ENCODE data around the gene TIMMDC1. TPM values are rescaled to one million over a fixed set of nuclear protein-coding genes. Genes with fewer than 3 reads are reported as not detected.

TIMMDC1 gene
- total RNA-seq, 1 donor from 2014 or later = 211 TPM

Other genes starting within 250 kb of the TIMMDC1 start
- gene ARHGAP31, start 204.2 kb upstream of the TIMMDC1 start, total RNA-seq = 35.7 TPM
- gene TMEM39A, start 34.9 kb upstream of the TIMMDC1 start, total RNA-seq = 18.3 TPM
- gene POGLUT1, start 29.6 kb upstream of the TIMMDC1 start, total RNA-seq = 4.9 TPM
- gene CD80, start 61.1 kb downstream of the TIMMDC1 start, total RNA-seq = 0.46 TPM
- 10.9 TPM for gene ADPRH, start 80.9 kb downstream of the TIMMDC1 start, total RNA-seq
- 2.0 TPM for gene PLA1A, start 99.3 kb downstream of the TIMMDC1 start, total RNA-seq
- 702 TPM for gene POPDC2, start 162.0 kb downstream of the TIMMDC1 start, total RNA-seq
- 130 TPM for gene COX17, start 178.9 kb downstream of the TIMMDC1 start, total RNA-seq
- 0.57 TPM for gene CFAP91, start 204.5 kb downstream of the TIMMDC1 start, total RNA-seq

Measured in cardiac septum (tissue), 1 donor.